Measurements from ENCODE around the gene HIVEP3.

- no peak for TF ChIP-seq POLR2A (IDR thresholded peaks at IDR 0.05; ENCODE audit: low read length)
- TF ChIP-seq GATA1 (IDR thresholded peaks at IDR 0.05; ENCODE audit: low read depth, low read length), result no peak
These were observed 338.7 kb downstream of the HIVEP3 start for GRCh38 chr1:41580021-41580420.

All from erythroblast (primary cell).